Mesodermal cell (in vitro differentiated cells): ENCODE measurements around the gene SPR.

Experiments used
- H3K27ac ChIP-seq: 2 replicates; pipeline ENCODE4 v1.7.0; 2013; ENCODE audit warnings: mild to moderate bottlenecking, low read depth, low read length, moderate library complexity; ENCODE audit not compliant: severe bottlenecking
- H3K36me3 ChIP-seq: 2 replicates; pipeline ENCODE4 v1.7.1; 2013; ENCODE audit warnings: mild to moderate bottlenecking, low read length, moderate library complexity; ENCODE audit not compliant: control insufficient read depth, insufficient read depth
- H3K4me1 ChIP-seq: one replicate; pipeline ENCODE4 v1.7.1; 2013; ENCODE audit warnings: mild to moderate bottlenecking, low read length; ENCODE audit not compliant: insufficient read depth, control insufficient read depth, poor library complexity, severe bottlenecking
- H3K4me3 ChIP-seq: 2 replicates; pipeline ENCODE4 v1.7.0; 2013; ENCODE audit warnings: low read length, control low read depth, mild to moderate bottlenecking; ENCODE audit not compliant: insufficient read depth, poor library complexity, severe bottlenecking; ENCODE audit errors: extremely low read depth
- H3K9me3 ChIP-seq: 2 replicates; pipeline ENCODE4 v1.7.1; 2013; ENCODE audit warnings: mild to moderate bottlenecking, low read length, moderate library complexity; ENCODE audit not compliant: control insufficient read depth
- WGBS, 2 experiments: methylation state at CpG; one replicate each; pipeline ENCODE4 v1.1.5; 2013; ENCODE audit warnings: missing lambda C conversion rate in 2 of 2; ENCODE audit not compliant: insufficient coverage in 2 of 2; 5-methylcytosine and 5-hydroxymethylcytosine counted together

Gene SPR

DNA sequence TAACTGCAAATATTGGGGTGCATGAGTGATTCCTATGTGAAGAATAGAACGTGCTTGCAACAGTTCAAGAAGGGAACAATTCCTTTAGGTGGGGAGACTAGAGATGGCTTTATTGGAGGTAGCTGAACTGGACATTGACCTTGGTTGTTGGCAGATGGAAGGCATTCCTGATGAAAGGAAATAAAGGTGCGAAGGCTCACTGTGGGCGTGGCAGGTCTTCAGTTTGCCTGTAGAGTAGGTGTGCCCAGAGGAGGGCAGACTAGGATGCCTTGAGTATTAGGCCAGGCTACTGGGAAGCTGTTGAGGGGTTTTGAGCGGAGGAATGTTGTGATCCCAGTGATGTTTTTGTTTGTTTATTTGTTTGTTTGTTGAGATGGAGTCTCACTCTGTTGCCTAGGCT lies 2.8 kb downstream of the SPR start:
- H3K9me3 ChIP-seq, result no peaks in the 10 kb centered on the region
- H3K4me1 ChIP-seq, result peaks cover 14% of the 10 kb centered on the region
- H3K36me3 ChIP-seq, result peaks cover 5% of the 10 kb centered on the region
- no peak overlapping the region for H3K4me3 ChIP-seq
- H3K27ac ChIP-seq, result no peak overlapping the region
- whole genome bisulfite sequencing, 2 experiments, result 76 to 94% methylated on average over 3 to 4 of the region's 4 CpGs

DNA sequence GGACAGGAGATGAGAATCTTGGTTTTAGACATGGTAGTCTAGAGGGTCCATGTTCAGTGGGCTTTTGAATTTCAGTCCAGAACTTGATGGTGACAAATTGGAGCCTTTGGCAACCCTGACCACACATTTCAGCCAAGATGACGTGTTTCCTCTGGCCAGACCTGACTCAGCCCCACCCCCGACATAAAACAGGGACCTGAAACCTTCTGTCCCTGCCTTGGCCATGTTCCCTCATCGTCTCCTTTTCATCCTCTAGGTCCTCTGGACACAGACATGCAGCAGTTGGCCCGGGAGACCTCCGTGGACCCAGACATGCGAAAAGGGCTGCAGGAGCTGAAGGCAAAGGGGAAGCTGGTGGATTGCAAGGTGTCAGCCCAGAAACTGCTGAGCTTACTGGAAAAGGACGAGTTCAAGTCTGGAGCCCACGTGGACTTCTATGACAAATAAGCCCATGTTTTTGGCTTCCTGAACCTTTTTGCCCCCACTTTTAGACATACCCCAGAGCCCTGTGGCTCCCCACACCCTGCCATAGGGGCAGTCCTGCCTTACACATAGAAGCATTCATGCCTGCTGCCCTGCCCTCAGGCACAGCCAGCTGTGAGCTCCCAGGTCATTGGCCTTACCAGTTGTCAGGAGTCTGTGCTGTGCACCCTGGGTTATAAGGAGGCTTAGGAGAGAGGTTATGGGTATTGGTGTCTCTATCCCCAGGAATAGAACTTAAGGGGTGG lies 4.0 kb downstream of the SPR start:
- no peaks in the 10 kb centered on the region for H3K9me3 ChIP-seq
- H3K27ac ChIP-seq, result no peak overlapping the region
- H3K36me3 ChIP-seq, result peaks cover 5% of the 10 kb centered on the region
- no peak overlapping the region for H3K4me3 ChIP-seq
- 86 to 87% methylated on average over 7 to 8 of the region's 8 CpGs for WGBS, 2 experiments
- H3K4me1 ChIP-seq, result peaks cover 25% of the 10 kb centered on the region

DNA sequence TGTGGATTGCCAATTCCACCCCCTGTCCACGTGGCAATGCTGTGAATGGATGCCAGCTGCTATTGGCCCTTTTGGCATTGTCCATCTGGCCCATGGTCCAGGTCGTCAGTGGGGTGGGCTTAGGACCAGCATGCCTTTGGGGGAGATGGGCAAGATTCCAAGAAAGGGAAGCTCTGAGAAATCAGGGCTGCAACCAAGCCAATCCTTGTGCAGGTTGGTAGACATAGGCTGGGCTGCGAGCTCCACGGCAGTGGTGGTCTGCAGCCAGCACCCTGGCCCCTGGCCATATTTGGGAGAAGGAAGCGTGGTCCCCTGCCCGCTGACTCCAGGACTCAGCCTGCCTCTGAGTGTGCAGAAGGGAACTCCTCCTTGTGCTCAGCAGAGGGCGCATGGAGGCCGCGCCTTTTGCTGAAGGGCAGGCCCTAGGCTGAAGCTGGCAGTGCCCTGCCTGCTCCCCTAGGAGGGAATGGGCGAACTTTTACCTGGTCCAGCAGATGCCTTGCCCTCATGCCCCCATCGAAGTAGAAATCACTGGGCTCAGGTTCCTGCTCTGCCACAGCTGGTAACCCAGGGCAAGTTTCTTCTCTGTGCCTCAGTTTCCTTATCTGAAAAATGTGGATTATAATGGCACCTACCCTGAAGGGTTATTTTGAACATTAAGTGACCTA lies 5.4 kb downstream of the SPR start:
- Histone ChIP-seq H3K4me3 (no peak overlapping the region), H3K36me3 (peaks cover 5% of the 10 kb centered on the region), H3K27ac (no peak overlapping the region), H3K4me1 (peaks cover 30% of the 10 kb centered on the region), H3K9me3 (no peaks in the 10 kb centered on the region)
- WGBS, 2 experiments, result 13 to 18% methylated on average over 10 to 11 of the region's 11 CpGs

DNA sequence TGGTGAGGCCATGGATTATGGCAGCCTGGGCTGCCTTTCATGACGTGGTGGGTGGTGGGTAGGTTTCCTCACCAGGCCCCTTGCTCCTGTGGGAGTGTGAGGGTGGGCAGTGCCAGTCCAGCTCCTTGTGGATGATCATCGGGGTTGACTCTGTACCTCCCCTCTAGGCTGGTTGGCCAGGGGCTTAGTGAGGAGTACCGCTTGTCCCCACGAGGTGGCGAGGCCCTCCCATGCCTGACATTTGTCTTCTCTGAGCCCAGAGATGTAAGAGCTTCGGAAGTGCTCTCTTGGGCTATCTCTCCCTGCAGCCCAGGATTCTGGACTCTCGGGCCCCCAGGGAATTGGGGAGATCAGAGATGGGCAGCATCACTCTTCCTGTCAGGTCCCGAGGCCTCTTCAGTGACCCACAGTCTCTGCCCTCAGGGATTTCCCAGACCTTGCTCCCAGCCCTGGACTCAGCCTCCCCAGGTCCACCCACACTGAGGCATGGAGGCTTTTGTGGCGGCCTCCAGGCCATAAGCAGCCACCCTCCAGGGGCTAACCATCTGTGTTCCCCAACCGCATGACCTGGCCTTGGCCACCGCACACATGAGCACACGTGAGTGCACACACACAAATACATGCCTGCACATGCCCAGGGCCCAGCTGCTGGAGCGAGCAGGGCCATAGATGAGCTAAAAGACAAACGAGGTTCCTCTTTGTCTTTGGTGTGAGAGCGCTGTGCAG lies 6.5 kb downstream of the SPR start:
- Histone ChIP-seq H3K4me1 (peaks cover 26% of the 10 kb centered on the region), H3K9me3 (no peaks in the 10 kb centered on the region), H3K27ac (no peak overlapping the region), H3K4me3 (no peak overlapping the region), H3K36me3 (peaks cover 5% of the 10 kb centered on the region)
- 50 to 56% methylated on average over 12 to 14 of the region's 15 CpGs for WGBS, 2 experiments

DNA sequence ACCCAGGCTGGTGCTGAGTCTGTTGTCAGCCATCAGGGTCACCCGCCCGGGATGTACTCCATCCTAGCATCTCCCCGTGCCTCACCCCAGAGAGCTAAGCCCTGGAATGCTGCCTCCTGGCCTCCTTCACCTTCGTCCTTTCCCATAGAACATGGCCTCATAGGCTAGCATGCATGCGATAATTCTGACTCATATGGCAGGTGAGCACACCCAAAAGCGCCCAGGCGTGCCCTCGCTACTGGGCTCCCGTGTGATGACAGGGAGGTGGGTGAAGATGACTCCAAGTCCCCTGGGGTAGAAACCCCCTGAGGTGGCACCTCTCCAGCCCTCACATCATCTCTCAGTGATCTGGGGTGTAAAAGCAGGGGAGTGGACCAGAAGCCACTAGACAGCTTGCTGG lies 7.3 kb downstream of the SPR start:
- WGBS, 2 experiments, result 92 to 99% methylated on average over 5 to 7 of the region's 9 CpGs
- Histone ChIP-seq H3K4me1 (peaks cover 26% of the 10 kb centered on the region), H3K27ac (no peak overlapping the region)

DNA sequence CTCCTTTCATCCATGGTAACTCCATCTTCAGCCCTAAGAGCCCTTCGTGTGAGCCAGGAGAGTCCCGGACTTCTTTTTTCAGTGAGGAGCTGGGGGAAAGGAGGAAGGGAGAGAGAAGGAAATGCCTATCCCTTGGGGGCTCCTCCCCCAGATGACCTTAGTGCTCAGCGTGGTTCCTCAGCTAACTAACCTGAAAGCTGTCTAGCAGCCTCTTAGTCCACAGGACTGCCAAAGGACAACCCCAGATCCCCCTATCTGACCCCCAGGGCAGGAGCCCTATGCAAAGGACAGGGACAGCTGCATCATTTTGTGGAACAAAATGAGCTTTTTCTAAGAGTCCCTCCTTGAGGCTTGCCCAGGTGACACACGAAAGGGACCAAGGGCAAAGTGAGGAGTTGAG lies 7.9 kb downstream of the SPR start:
- 15 to 65% methylated on average over 1 to 3 of the region's 4 CpGs for WGBS, 2 experiments
- Histone ChIP-seq H3K4me3 (no peak overlapping the region), H3K36me3 (peaks cover 5% of the 10 kb centered on the region), H3K27ac (no peak overlapping the region), H3K9me3 (no peaks in the 10 kb centered on the region), H3K4me1 (peaks cover 26% of the 10 kb centered on the region)

More for the DNA sequence above, 7.3 kb downstream of the SPR start:
- Histone ChIP-seq H3K36me3 (peaks cover 5% of the 10 kb centered on the region), H3K9me3 (no peaks in the 10 kb centered on the region), H3K4me3 (no peak overlapping the region)

DNA sequence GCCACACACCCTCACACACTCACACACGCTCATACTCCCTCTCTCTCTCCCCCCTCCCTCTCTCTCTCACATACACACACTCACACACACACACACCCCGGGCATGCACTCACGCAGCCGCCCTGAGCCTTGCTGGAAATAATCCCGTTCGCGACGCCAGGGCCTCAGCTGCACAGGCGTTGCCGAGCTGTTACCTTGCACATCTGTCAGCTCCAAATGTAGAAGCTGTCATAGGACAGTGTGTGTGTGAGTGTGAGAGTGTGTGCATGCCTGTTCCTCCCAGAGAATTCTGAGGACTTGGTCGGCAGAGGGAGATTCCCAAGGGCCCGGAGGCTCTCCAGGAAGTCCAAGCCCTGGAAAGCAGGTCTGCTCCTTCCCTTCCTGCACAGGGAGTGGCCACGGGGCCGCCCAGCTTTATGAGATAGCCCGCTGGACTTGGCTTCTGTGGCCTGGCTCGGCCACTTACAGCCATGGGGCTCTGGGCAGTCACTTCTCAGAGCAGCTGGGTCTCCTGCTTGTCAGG lies 8.6 kb downstream of the SPR start:
- H3K4me1 ChIP-seq, result peaks cover 28% of the 10 kb centered on the region
- H3K9me3 ChIP-seq, result no peaks in the 10 kb centered on the region
- H3K36me3 ChIP-seq, result peaks cover 5% of the 10 kb centered on the region
- WGBS, 2 experiments, result 65 to 74% methylated on average over 13 to 15 of the region's 16 CpGs
- H3K27ac ChIP-seq, result no peak overlapping the region
- no peak overlapping the region for H3K4me3 ChIP-seq

DNA sequence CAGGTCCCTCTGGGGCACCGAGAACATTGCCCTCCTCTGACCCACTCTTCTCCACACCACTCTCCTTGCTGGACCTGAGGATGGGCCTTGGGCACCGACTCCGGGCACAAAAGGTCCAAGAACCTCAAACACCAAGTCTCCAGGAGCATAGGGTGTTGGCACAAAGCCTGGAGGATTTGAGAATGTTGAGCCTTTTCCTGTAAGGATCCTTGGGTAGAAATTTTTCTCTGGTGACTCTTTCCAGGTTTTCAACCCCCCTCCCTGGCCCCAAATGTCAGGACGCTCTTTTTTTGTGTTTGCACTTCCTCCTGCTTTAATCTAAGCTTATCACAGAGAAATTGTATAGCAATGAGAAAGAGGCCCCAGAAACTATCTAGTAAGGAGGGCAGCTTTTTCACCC lies 9.2 kb downstream of the SPR start:
- Histone ChIP-seq H3K9me3 (no peaks in the 10 kb centered on the region), H3K4me3 (no peak overlapping the region), H3K27ac (no peak overlapping the region), H3K36me3 (peaks cover 2% of the 10 kb centered on the region), H3K4me1 (peaks cover 33% of the 10 kb centered on the region)
- WGBS, 2 experiments, result 80 to 100% methylated on average over 1 of the region's 4 CpGs

DNA sequence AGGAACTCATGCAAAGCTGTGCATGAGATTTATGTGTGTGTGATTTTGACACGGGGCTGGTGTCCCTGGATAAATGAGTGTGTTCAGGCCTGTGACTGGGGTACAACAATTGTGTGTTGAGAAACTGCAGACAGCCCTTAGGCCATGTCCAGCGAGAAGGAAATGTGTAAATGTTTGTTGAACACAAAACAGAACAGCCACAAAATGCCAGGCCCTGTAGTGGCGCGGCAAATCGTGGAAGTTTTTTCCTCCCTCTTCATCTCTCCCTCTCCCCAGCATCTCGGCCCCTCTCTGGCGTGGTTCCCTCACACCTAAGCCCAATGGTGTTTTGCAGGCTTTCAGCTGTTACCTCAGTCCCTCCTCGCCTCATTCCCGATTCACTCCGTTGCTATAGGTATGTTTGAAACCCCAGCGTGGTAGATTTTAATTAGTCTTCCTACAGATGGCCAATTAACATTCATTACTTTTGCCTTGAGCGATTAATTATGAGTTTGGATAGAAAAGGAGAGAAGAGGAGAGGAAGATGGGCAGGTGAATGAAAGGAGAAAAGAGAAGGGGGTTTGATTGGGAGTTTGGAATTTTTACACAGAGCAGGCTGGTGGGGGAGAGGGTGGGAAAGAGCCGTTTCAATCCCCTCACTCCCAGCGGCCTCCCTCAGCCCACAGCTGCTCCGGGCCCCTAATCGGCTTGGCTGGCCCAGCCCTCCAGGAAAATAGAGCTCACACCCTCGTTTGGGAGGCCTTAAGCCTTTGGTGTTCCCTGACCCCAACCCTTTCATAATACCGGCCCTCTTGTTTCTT lies 10.8 kb downstream of the SPR start:
- no peaks in the 10 kb centered on the region for H3K36me3 ChIP-seq
- H3K4me1 ChIP-seq, result peaks cover 37% of the 10 kb centered on the region
- H3K27ac ChIP-seq, result no peak overlapping the region
- 70 to 79% methylated on average over 9 to 11 of the region's 18 CpGs for WGBS, 2 experiments
- H3K9me3 ChIP-seq, result no peaks in the 10 kb centered on the region
- H3K4me3 ChIP-seq, result no peak overlapping the region

DNA sequence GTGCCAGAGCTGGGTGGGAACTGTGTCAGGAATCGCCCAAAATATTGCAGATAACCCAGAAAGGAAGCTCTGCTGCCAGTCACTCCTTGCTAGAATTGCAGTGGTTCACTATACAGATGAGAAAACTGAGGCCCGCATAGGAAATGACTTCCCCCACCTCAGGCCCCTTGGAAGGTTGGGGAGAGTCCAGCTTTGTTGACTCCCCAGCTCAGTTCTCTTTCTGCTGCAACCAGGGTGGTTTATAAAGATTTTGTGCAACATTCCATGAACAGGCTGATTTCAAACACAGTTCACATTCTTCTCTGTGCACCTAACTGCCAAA lies 11.3 kb downstream of the SPR start:
- Histone ChIP-seq H3K27ac (no peak overlapping the region), H3K4me3 (no peak overlapping the region), H3K4me1 (peaks cover 37% of the 10 kb centered on the region), H3K9me3 (no peaks in the 10 kb centered on the region), H3K36me3 (no peaks in the 10 kb centered on the region)
- 67 to 86% methylated on average over 1 to 2 of the region's 2 CpGs for whole genome bisulfite sequencing, 2 experiments
